Adrenal gland (tissue), 12 donors: ENCODE results near the gene HLA-DQB1. TPM values are rescaled to one million over a fixed set of nuclear protein-coding genes. Genes with fewer than 3 reads are reported as not detected.

Experiments used
- DNase-seq, 7 donors: peaks; one replicate each; pipeline ENCODE4 v3.0.0-alpha.2; 2019 to 2020
- H3K27ac ChIP-seq, 5 donors: fragments of 200-600 bp; sonication (generic) in 4 of 5; 1 replicate in 3 of 5; 2 replicates in 2 of 5; pipeline versions ENCODE4 v1.5.1 to v1.8.0; 2016 to 2020; ENCODE audit warnings: mild to moderate bottlenecking in 1 of 5
- H3K27me3 ChIP-seq: fragments of 200-600 bp; 2 replicates; pipeline ENCODE4 v1.8.0; 2021
- H3K36me3 ChIP-seq, 2 donors: fragments of 200-600 bp; replicated peaks in 1 of 2; 1 replicate in 1 of 2; 2 replicates in 1 of 2; pipeline versions ENCODE4 v1.5.1 to v1.8.0; 2018 to 2022
- H3K4me1 ChIP-seq, 2 donors: fragments of 200-600 bp; replicated peaks in 1 of 2; 1 replicate in 1 of 2; 2 replicates in 1 of 2; pipeline versions ENCODE4 v1.5.1 to v1.8.0; 2018 to 2021
- H3K4me3 ChIP-seq, 4 donors: fragments of 200-600 bp; sonication (generic) in 3 of 4; one replicate each; pipeline ENCODE4 v1.5.1; 2016 to 2018
- H3K9me3 ChIP-seq, 3 donors: fragments of 200-600 bp; sonication (generic) in 1 of 3; replicated peaks in 1 of 3; 1 replicate in 2 of 3; 2 replicates in 1 of 3; pipeline versions ENCODE4 v1.5.1 to v1.8.0; 2016 to 2021
- POLR2A ChIP-seq, 2 donors: fragments of 450-650 bp; IDR thresholded peaks; one replicate each; pipeline ENCODE4 v1.6.1; 2017; ENCODE audit warnings: antibody characterized with exemption in 2 of 2, mild to moderate bottlenecking in 2 of 2, moderate library complexity in 1 of 2
- WGBS, 4 donors: extraction: QIAGEN DNeasy Blood & Tissue Kit in 2 of 4; methylation state at CpG; one replicate each; pipeline versions ENCODE4 v1.1.5 to v1.1.7; 2013 to 2017; 5-methylcytosine and 5-hydroxymethylcytosine counted together
- intact Hi-C, 2 donors: fragments of 100-400 bp; cut with DNase I; formaldehyde crosslinking; loops; one replicate each; pipeline versions ENCODE4 v1.14.1 to v1.15.0; 2022 to 2023
- polyA plus RNA-seq, 3 donors: library from polyadenylated mRNA; stranded (reverse); fragments of 200-250 nt in 2 of 3; fragments of 350-450 nt in 1 of 3; fragmentation: Illumina TruSeq in 1 of 3; extraction: RNeasy Lipid Tissue Mini Kit (QIAGEN cat#74804) in 1 of 3; gene quantifications; one replicate each; pipeline ENCODE4 v1.2.3, GENCODE V29; 2013 to 2014
- total RNA-seq, 9 donors: library from RNA; depleted of rRNA in 4 of 9; stranded (reverse); fragments of >200 nt in 4 of 9; fragments of 120-200 nt in 1 of 9; fragmentation: NEBNext Ultra II Directional in 1 of 9; extraction: Animal tissue kit (Norgen Biotek cat#: 25700) in 1 of 9; gene quantifications; one replicate each; pipeline versions ENCODE4 v1.1.0 to v1.2.4, GENCODE V29; 2013 to 2023
- TF ChIP-seq, protein P1 (sequence below), 6 experiments: fragments of 450-650 bp in 4 of 6; fragments of 200-600 bp in 2 of 6; sonication (generic) in 1 of 6; IDR thresholded peaks; 1 replicate in 5 of 6; 2 replicates in 1 of 6; pipeline versions ENCODE4 v1.5.1 to v1.8.0; 2016 to 2021; ENCODE audit warnings: antibody characterized with exemption in 6 of 6, mild to moderate bottlenecking in 2 of 6, moderate library complexity in 1 of 6
- donor health status: healthy with polysubstance abuse.
- donor health status: Bipolar disorder and iron deficiency.
- donor health status: DM: yes; HTN: yes; CAD: no.
- donor health status: DM: no; HTN: no; CAD: no.
- donor health status: DM: no; HTN: no; CAD: no.
- donor health status: DM: yes; HTN: yes; CAD: no.

HLA-DQB1 gene
- total and polyA plus RNA-seq, 12 donors = 1.4 to 208 (median 9.4) TPM

DNA sequence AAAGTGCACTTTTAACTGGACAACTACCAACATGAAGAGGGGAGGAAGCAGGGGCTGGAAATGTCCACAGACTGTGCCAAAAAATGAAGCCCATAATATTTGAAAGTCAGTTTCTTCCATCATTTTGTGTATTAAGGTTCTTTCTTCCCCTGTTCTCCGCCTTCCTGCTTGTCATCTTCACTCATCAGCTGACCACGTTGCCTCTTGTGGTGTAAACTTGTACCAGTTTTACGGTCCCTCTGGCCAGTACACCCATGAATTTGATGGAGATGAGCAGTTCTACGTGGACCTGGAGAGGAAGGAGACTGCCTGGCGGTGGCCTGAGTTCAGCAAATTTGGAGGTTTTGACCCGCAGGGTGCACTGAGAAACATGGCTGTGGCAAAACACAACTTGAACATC, 25.3 kb downstream of the HLA-DQB1 start:
- no peak for TF ChIP-seq POLR2A (IDR thresholded peaks at IDR 0.05)
- TF ChIP-seq, protein P1, sequence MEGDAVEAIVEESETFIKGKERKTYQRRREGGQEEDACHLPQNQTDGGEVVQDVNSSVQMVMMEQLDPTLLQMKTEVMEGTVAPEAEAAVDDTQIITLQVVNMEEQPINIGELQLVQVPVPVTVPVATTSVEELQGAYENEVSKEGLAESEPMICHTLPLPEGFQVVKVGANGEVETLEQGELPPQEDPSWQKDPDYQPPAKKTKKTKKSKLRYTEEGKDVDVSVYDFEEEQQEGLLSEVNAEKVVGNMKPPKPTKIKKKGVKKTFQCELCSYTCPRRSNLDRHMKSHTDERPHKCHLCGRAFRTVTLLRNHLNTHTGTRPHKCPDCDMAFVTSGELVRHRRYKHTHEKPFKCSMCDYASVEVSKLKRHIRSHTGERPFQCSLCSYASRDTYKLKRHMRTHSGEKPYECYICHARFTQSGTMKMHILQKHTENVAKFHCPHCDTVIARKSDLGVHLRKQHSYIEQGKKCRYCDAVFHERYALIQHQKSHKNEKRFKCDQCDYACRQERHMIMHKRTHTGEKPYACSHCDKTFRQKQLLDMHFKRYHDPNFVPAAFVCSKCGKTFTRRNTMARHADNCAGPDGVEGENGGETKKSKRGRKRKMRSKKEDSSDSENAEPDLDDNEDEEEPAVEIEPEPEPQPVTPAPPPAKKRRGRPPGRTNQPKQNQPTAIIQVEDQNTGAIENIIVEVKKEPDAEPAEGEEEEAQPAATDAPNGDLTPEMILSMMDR (IDR thresholded peaks at IDR 0.05) = no peak
- Histone ChIP-seq H3K4me1 (no peaks in the 10 kb centered on the region), H3K9me3 (no peaks in the 10 kb centered on the region), H3K27ac (no peak overlapping the region), H3K4me3 (no peak overlapping the region), H3K36me3 (no peaks in the 10 kb centered on the region), H3K27me3 (no peaks in the 10 kb centered on the region)
- intact Hi-C loops = loop anchor here in 1 of 2 donors (5.0 kb wide), 1 partner anchor 106 kb away; no protein-coding TSS in a partner anchor
- DNase-seq = no peak
- WGBS, 4 donors = 43 to 76% (median 64%) methylated on average over 5 to 6 of the region's 6 CpGs

DNA sequence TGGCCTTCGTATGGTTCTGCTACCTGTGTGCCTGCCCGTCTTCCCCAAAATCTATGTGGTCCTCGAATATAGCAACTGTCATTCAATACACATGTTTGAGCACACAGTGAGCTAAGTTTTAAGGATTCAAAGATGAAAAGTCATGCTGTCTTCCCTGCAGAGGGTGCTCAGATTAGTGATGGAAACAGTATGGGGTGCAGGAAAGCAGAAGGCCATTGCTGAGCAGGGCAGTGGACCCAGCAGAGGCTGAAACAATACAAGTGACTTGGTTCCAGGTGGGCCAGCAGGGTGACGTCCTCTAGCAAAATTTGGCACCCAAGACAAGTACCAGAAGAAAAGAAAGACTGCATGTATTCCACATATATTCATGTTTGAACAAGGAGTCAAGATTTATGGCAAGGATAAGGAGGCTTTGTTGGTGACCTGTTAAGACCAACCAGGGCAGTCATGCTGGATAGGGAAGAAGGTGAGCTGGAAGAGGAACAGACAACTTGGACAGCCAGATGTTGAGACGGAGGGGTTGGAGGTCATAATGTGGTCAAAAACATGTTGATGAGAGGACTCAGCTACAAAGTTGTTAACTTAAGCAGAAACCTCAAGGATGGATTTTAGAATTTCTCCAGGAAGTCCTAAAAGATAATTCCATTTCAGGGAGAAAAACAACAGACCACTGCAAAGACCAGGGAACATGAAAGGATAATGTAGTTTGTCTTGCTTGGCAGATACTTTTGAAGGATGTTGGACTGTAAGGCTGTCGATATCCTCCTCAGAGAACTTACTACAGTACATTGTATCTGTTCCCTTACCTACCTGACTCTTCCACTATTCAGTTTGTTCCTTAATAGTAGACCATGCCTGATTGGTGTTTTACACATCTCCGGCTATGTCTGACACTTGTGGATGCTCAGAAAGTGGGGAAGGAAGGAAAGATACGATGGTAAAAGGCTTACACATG, 26.7 kb downstream of the HLA-DQB1 start:
- no peak for TF ChIP-seq POLR2A (IDR thresholded peaks at IDR 0.05)
- TF ChIP-seq, protein P1 (IDR thresholded peaks at IDR 0.05) = no peak
- Histone ChIP-seq H3K9me3 (no peaks in the 10 kb centered on the region), H3K27ac (no peak overlapping the region), H3K27me3 (no peaks in the 10 kb centered on the region), H3K4me3 (no peak overlapping the region), H3K36me3 (no peaks in the 10 kb centered on the region), H3K4me1 (no peaks in the 10 kb centered on the region)
- no peak for DNase-seq
- intact Hi-C loops = loop anchor here in 1 of 2 donors (5.0 kb wide), 1 partner anchor 108 kb away; no protein-coding TSS in a partner anchor
- WGBS, 4 donors = 0 to 69% (median 31%) methylated on average over 7 to 8 of the region's 8 CpGs

DNA sequence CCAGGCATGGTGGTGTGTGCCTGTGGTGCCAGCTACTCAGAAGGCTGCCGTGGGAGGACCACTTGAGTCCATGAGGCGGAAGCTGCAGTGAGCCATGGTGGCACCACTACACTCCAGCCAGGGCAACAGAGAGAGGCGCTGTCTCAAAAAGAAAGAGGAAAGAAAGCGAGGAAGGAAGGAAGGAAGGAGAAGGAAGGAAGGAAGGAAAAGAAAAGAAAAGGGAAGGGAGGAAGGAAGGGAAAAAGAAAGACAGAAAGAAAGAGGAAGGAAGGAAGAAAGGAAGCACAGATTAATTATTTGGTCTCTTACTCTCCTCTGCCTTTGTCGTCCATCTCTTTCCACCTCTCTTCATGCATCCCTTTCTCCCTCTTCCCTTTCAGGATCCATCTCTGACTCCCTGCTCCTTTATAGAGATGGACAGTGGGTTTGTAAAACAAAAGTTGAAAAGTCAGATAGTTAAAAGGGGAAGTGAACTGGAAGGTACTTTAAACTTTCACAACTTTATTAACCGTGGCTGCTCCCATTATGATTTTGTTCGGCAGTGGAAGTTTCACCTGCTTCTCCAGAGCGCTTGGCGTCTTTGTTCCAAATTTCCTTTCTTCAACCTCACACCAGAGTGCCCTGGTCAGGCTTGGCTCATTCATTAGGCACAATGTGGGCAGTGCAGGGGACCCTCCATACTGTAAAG, 27.8 kb downstream of the HLA-DQB1 start:
- Histone ChIP-seq H3K36me3 (no peaks in the 10 kb centered on the region), H3K4me3 (no peak overlapping the region), H3K27me3 (no peaks in the 10 kb centered on the region), H3K9me3 (no peaks in the 10 kb centered on the region), H3K27ac (no peak overlapping the region), H3K4me1 (no peaks in the 10 kb centered on the region)
- no peak for DNase-seq
- 21 to 65% (median 47%) methylated on average over 3 to 9 of the region's 9 CpGs for WGBS, 4 donors
- intact Hi-C loops = no loop called here
- TF ChIP-seq POLR2A (IDR thresholded peaks at IDR 0.05) = no peak
- TF ChIP-seq, protein P1 (IDR thresholded peaks at IDR 0.05) = no peak

DNA sequence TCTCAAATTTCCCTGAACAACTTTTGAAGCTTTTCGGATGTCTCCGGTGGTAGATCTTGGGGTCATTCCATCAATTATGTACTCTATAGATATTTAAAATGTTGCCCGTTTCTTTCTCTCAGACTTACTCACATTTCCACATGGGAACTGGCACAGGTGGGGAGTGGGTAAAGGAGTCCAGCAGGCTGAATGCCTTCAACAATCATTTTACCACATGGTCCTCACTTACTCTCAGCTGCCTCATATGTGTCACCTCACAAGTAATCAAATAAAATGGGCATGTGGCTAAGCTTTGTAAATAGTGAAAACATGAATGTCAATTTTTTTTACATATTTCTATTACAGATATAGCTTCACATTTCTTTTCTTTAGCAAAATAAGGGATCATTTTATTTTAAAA, 28.6 kb downstream of the HLA-DQB1 start:
- intact Hi-C loops = no loop called here
- no peaks in the 10 kb centered on the region for H3K9me3 ChIP-seq
- H3K4me1 ChIP-seq = no peaks in the 10 kb centered on the region
- no peak overlapping the region for H3K27ac ChIP-seq
- 28 to 81% (median 58%) methylated on average over 3 of the region's 3 CpGs for WGBS, 4 donors
- no peaks in the 10 kb centered on the region for H3K27me3 ChIP-seq
- no peak overlapping the region for H3K4me3 ChIP-seq
- H3K36me3 ChIP-seq = no peaks in the 10 kb centered on the region
- no peak for TF ChIP-seq POLR2A (IDR thresholded peaks at IDR 0.05)
- TF ChIP-seq, protein P1 (IDR thresholded peaks at IDR 0.05) = no peak
- no peak for DNase-seq
